ENCODE results near the gene ALDH1A1. TPM values are rescaled to one million over a fixed set of nuclear protein-coding genes. Genes with fewer than 3 reads are reported as not detected.
"Not testable (repeated sequence)": the region's sequence is repeated elsewhere in the genome, so short reads cannot be mapped to it uniquely, and the experiment has no call there.

The ALDH1A1 gene
- total and polyA plus RNA-seq, 4 donors: 107 to 243 (median 177) TPM

- Histone ChIP-seq H3K4me1 (ENCODE audit: control insufficient read depth in 1 of 2, insufficient read depth in 2 of 2, low read length in 2 of 2) (peaks cover 3 to 5% of the 10 kb centered on the region in 2 donors), H3K27ac (ENCODE audit: low read depth in 1 of 2, low read length in 2 of 2) (no peak overlapping the region), H3K36me3 (ENCODE audit: control insufficient read depth in 1 of 2, insufficient read depth in 2 of 2, low read length in 1 of 2) (no peaks in the 10 kb centered on the region), H3K27me3 (ENCODE audit: control insufficient read depth in 1 of 2, insufficient read depth in 2 of 2, low read length in 1 of 2) (no peaks in the 10 kb centered on the region), H3K4me3 (ENCODE audit: low read length in 2 of 2) (no peak overlapping the region), H3K9me3 (ENCODE audit: control insufficient read depth, low read length) (no peaks in the 10 kb centered on the region)
- 91 to 93% methylated on average over 2 of the region's 2 CpGs for WGBS, 2 donors
- intact Hi-C loops (cut with DNase I): loop anchor here in 1 of 2 donors (10.0 kb wide), 1 partner anchor 68 kb away; no protein-coding TSS in a partner anchor
- ATAC-seq (ENCODE audit: low FRiP score) (no peak), DNase-seq (no peak)
Measured at GRCh38 chr9:72942451-72942850, 10.4 kb downstream of the ALDH1A1 start.

GRCh38 chr9:72939581-72939980 is 13.3 kb downstream of the ALDH1A1 start:
- H3K27me3 ChIP-seq (ENCODE audit: control insufficient read depth in 1 of 2, insufficient read depth in 2 of 2, low read length in 1 of 2); DNase-seq; H3K36me3 ChIP-seq (ENCODE audit: control insufficient read depth in 1 of 2, insufficient read depth in 2 of 2, low read length in 1 of 2); ATAC-seq (ENCODE audit: low FRiP score); H3K4me3 ChIP-seq (ENCODE audit: low read length in 2 of 2); H3K9me3 ChIP-seq (ENCODE audit: control insufficient read depth, low read length); H3K4me1 ChIP-seq (ENCODE audit: control insufficient read depth in 1 of 2, insufficient read depth in 2 of 2, low read length in 2 of 2); H3K27ac ChIP-seq (ENCODE audit: low read depth in 1 of 2, low read length in 2 of 2); intact Hi-C loops (cut with DNase I): not testable (repeated sequence)
- 90 to 92% methylated on average over 6 of the region's 6 CpGs for WGBS, 2 donors

GRCh38 chr9:72937545-72937944 is 15.3 kb downstream of the ALDH1A1 start:
- ATAC-seq (ENCODE audit: low FRiP score) (no peak), DNase-seq (no peak)
- no peaks in the 10 kb centered on the region for H3K9me3 ChIP-seq (ENCODE audit: control insufficient read depth, low read length)
- WGBS, 2 donors: 87% methylated on average over 4 of the region's 4 CpGs
- H3K27ac ChIP-seq (ENCODE audit: low read depth in 1 of 2, low read length in 2 of 2): no peak overlapping the region
- H3K27me3 ChIP-seq (ENCODE audit: control insufficient read depth in 1 of 2, insufficient read depth in 2 of 2, low read length in 1 of 2): no peaks in the 10 kb centered on the region
- H3K36me3 ChIP-seq (ENCODE audit: control insufficient read depth in 1 of 2, insufficient read depth in 2 of 2, low read length in 1 of 2): no peaks in the 10 kb centered on the region
- H3K4me1 ChIP-seq (ENCODE audit: control insufficient read depth in 1 of 2, insufficient read depth in 2 of 2, low read length in 2 of 2): peaks cover 0 to 2% of the 10 kb centered on the region in 2 donors
- intact Hi-C loops (cut with DNase I): no loop called here
- no peak overlapping the region for H3K4me3 ChIP-seq (ENCODE audit: low read length in 2 of 2)

- DNase-seq: no peak
- no peak for ATAC-seq (ENCODE audit: low FRiP score)
- no peak overlapping the region for H3K27ac ChIP-seq (ENCODE audit: low read depth in 1 of 2, low read length in 2 of 2)
- H3K9me3 ChIP-seq (ENCODE audit: control insufficient read depth, low read length): no peaks in the 10 kb centered on the region
- peaks cover 0 to 3% of the 10 kb centered on the region in 2 donors for H3K4me1 ChIP-seq (ENCODE audit: control insufficient read depth in 1 of 2, insufficient read depth in 2 of 2, low read length in 2 of 2)
- no peak overlapping the region for H3K4me3 ChIP-seq (ENCODE audit: low read length in 2 of 2)
- no peaks in the 10 kb centered on the region for H3K36me3 ChIP-seq (ENCODE audit: control insufficient read depth in 1 of 2, insufficient read depth in 2 of 2, low read length in 1 of 2)
- WGBS, 2 donors: 74 to 89% methylated on average over 2 of the region's 2 CpGs
- intact Hi-C loops (cut with DNase I): no loop called here
- H3K27me3 ChIP-seq (ENCODE audit: control insufficient read depth in 1 of 2, insufficient read depth in 2 of 2, low read length in 1 of 2): no peaks in the 10 kb centered on the region
Measured at GRCh38 chr9:72936679-72937078, 16.2 kb downstream of the ALDH1A1 start.

- no peak for ATAC-seq (ENCODE audit: low FRiP score)
- WGBS, 2 donors: 84 to 87% methylated on average over 2 of the region's 2 CpGs
- H3K27me3 ChIP-seq (ENCODE audit: control insufficient read depth in 1 of 2, insufficient read depth in 2 of 2, low read length in 1 of 2): no peaks in the 10 kb centered on the region
- no peak overlapping the region for H3K4me3 ChIP-seq (ENCODE audit: low read length in 2 of 2)
- no peak overlapping the region for H3K27ac ChIP-seq (ENCODE audit: low read depth in 1 of 2, low read length in 2 of 2)
- no peak for DNase-seq
- H3K9me3 ChIP-seq (ENCODE audit: control insufficient read depth, low read length): no peaks in the 10 kb centered on the region
- peaks cover 0 to 3% of the 10 kb centered on the region in 2 donors for H3K4me1 ChIP-seq (ENCODE audit: control insufficient read depth in 1 of 2, insufficient read depth in 2 of 2, low read length in 2 of 2)
- intact Hi-C loops (cut with DNase I): no loop called here
- H3K36me3 ChIP-seq (ENCODE audit: control insufficient read depth in 1 of 2, insufficient read depth in 2 of 2, low read length in 1 of 2): no peaks in the 10 kb centered on the region
Measured at GRCh38 chr9:72936266-72936665, 16.6 kb downstream of the ALDH1A1 start.

GRCh38 chr9:72935595-72935994 is 17.3 kb downstream of the ALDH1A1 start:
- Histone ChIP-seq H3K9me3 (ENCODE audit: control insufficient read depth, low read length) (no peaks in the 10 kb centered on the region), H3K4me1 (ENCODE audit: control insufficient read depth in 1 of 2, insufficient read depth in 2 of 2, low read length in 2 of 2) (peaks cover 0 to 3% of the 10 kb centered on the region in 2 donors), H3K4me3 (ENCODE audit: low read length in 2 of 2) (no peak overlapping the region), H3K27ac (ENCODE audit: low read depth in 1 of 2, low read length in 2 of 2) (no peak overlapping the region), H3K36me3 (ENCODE audit: control insufficient read depth in 1 of 2, insufficient read depth in 2 of 2, low read length in 1 of 2) (no peaks in the 10 kb centered on the region), H3K27me3 (ENCODE audit: control insufficient read depth in 1 of 2, insufficient read depth in 2 of 2, low read length in 1 of 2) (no peaks in the 10 kb centered on the region)
- ATAC-seq (ENCODE audit: low FRiP score) (no peak), DNase-seq (no peak)
- WGBS, 2 donors: 94% methylated on average over 4 of the region's 4 CpGs
- intact Hi-C loops (cut with DNase I): no loop called here

- no peaks in the 10 kb centered on the region for H3K27me3 ChIP-seq (ENCODE audit: control insufficient read depth in 1 of 2, insufficient read depth in 2 of 2, low read length in 1 of 2)
- H3K36me3 ChIP-seq (ENCODE audit: control insufficient read depth in 1 of 2, insufficient read depth in 2 of 2, low read length in 1 of 2): peaks cover 0 to 3% of the 10 kb centered on the region in 2 donors
- no peaks in the 10 kb centered on the region for H3K9me3 ChIP-seq (ENCODE audit: control insufficient read depth, low read length)
- 89 to 93% methylated on average over 4 of the region's 4 CpGs for WGBS, 2 donors
- ATAC-seq (ENCODE audit: low FRiP score) (no peak), DNase-seq (no peak)
- H3K27ac ChIP-seq (ENCODE audit: low read depth in 1 of 2, low read length in 2 of 2): no peak overlapping the region
- peaks cover 0 to 3% of the 10 kb centered on the region in 2 donors for H3K4me1 ChIP-seq (ENCODE audit: control insufficient read depth in 1 of 2, insufficient read depth in 2 of 2, low read length in 2 of 2)
- intact Hi-C loops (cut with DNase I): no loop called here
- H3K4me3 ChIP-seq (ENCODE audit: low read length in 2 of 2): no peak overlapping the region
Measured at GRCh38 chr9:72933730-72934665, 18.9 kb downstream of the ALDH1A1 start.

GRCh38 chr9:72932619-72933018 is 20.2 kb downstream of the ALDH1A1 start:
- ATAC-seq (ENCODE audit: low FRiP score) (no peak), DNase-seq (no peak)
- intact Hi-C loops (cut with DNase I): no loop called here
- Histone ChIP-seq H3K36me3 (ENCODE audit: control insufficient read depth in 1 of 2, insufficient read depth in 2 of 2, low read length in 1 of 2) (peaks cover 0 to 3% of the 10 kb centered on the region in 2 donors), H3K4me1 (ENCODE audit: control insufficient read depth in 1 of 2, insufficient read depth in 2 of 2, low read length in 2 of 2) (peaks cover 0 to 3% of the 10 kb centered on the region in 2 donors), H3K4me3 (ENCODE audit: low read length in 2 of 2) (no peak overlapping the region), H3K27ac (ENCODE audit: low read depth in 1 of 2, low read length in 2 of 2) (no peak overlapping the region), H3K27me3 (ENCODE audit: control insufficient read depth in 1 of 2, insufficient read depth in 2 of 2, low read length in 1 of 2) (no peaks in the 10 kb centered on the region), H3K9me3 (ENCODE audit: control insufficient read depth, low read length) (no peaks in the 10 kb centered on the region)
- 42 to 47% methylated on average over 3 of the region's 3 CpGs for WGBS, 2 donors

- intact Hi-C loops (cut with DNase I): no loop called here
- H3K36me3 ChIP-seq (ENCODE audit: control insufficient read depth in 1 of 2, insufficient read depth in 2 of 2, low read length in 1 of 2): peaks cover 0 to 3% of the 10 kb centered on the region in 2 donors
- no peak for ATAC-seq (ENCODE audit: low FRiP score)
- peaks cover 0 to 3% of the 10 kb centered on the region in 2 donors for H3K4me1 ChIP-seq (ENCODE audit: control insufficient read depth in 1 of 2, insufficient read depth in 2 of 2, low read length in 2 of 2)
- H3K9me3 ChIP-seq (ENCODE audit: control insufficient read depth, low read length): no peaks in the 10 kb centered on the region
- no peak for DNase-seq
- no peaks in the 10 kb centered on the region for H3K27me3 ChIP-seq (ENCODE audit: control insufficient read depth in 1 of 2, insufficient read depth in 2 of 2, low read length in 1 of 2)
- no peak overlapping the region for H3K4me3 ChIP-seq (ENCODE audit: low read length in 2 of 2)
- H3K27ac ChIP-seq (ENCODE audit: low read depth in 1 of 2, low read length in 2 of 2): no peak overlapping the region
Measured at GRCh38 chr9:72931897-72932296, 21.0 kb downstream of the ALDH1A1 start.
